ENCODE data around the gene ITGB1.
A peak's percentile ranks its signal among the peaks of the same experiment; 100 is the strongest.

ITGB1 gene

DNA sequence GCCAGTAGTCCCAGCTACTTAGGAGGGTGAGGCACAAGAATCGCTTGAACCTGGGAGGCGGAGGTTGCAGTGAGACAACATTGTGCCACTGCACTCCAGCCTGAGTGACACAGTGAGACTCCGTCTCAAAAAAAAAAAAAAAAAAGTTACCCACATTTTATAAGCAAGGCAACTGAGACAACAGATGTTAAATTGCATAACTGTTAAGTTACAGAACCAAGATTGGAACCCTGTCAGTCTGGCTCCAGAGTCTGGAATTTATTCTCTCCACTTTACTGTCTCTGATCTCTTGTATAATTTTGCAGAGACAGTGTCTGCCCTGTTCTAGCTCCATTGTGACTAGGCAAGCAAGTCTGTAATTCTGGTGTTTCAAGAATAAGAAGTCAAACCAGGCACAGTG lies 6.2 kb upstream of the ITGB1 start:
- Histone ChIP-seq H3K4me3 (no peak overlapping the region), H3K27ac (no peak overlapping the region)
- TF ChIP-seq, protein P1, sequence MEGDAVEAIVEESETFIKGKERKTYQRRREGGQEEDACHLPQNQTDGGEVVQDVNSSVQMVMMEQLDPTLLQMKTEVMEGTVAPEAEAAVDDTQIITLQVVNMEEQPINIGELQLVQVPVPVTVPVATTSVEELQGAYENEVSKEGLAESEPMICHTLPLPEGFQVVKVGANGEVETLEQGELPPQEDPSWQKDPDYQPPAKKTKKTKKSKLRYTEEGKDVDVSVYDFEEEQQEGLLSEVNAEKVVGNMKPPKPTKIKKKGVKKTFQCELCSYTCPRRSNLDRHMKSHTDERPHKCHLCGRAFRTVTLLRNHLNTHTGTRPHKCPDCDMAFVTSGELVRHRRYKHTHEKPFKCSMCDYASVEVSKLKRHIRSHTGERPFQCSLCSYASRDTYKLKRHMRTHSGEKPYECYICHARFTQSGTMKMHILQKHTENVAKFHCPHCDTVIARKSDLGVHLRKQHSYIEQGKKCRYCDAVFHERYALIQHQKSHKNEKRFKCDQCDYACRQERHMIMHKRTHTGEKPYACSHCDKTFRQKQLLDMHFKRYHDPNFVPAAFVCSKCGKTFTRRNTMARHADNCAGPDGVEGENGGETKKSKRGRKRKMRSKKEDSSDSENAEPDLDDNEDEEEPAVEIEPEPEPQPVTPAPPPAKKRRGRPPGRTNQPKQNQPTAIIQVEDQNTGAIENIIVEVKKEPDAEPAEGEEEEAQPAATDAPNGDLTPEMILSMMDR (IDR thresholded peaks at IDR 0.05) = no peak
- no peak for DNase-seq (ENCODE audit: low spot score)

DNA sequence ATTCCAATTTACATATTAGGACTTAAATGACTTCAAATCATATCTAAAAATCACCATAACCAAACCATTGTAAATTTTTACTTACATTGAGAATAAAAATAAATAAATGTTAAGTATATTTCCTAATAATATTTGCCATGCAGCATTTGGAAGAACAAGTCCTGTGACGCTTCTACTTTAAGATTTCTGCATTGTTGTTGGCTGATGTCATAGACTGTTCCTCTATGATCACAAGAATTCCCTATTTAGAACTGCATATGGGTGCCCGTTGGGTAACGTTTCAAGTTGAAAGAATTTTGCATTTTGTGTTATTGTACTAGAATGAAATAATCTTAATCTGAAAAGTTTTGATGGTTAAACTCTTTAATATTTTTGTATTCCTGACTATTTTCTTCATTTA lies 5.1 kb upstream of the ITGB1 start:
- Histone ChIP-seq H3K27ac (peak overlapping the region; percentile 79 to 93), H3K4me3 (no peak overlapping the region)
- TF ChIP-seq, protein P1 (IDR thresholded peaks at IDR 0.05) = no peak
- no peak for DNase-seq (ENCODE audit: low spot score)

DNA sequence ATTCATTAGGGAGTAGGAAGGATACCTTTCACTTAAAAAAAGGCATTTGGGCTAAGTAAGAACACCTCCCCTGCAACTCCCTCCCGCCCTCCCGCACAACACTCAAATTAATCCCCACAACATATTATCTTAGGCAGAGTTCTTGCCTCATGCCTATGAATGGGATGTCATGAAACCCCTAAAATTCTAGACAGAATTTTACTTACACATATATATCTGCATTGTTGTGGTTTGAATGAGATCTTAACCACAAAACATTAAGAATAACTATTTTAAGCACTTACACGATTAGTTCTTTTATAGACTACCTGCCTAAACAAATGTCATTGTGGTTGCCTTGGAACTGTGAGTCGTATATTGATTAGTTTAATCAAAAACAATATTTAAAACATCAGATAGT lies 4.5 kb upstream of the ITGB1 start:
- Histone ChIP-seq H3K27ac (peak overlapping the region; percentile 79 to 93), H3K4me3 (peak overlapping the region; percentile 30)
- no peak for DNase-seq (ENCODE audit: low spot score)
- TF ChIP-seq, protein P1 (IDR thresholded peaks at IDR 0.05) = no peak

DNA sequence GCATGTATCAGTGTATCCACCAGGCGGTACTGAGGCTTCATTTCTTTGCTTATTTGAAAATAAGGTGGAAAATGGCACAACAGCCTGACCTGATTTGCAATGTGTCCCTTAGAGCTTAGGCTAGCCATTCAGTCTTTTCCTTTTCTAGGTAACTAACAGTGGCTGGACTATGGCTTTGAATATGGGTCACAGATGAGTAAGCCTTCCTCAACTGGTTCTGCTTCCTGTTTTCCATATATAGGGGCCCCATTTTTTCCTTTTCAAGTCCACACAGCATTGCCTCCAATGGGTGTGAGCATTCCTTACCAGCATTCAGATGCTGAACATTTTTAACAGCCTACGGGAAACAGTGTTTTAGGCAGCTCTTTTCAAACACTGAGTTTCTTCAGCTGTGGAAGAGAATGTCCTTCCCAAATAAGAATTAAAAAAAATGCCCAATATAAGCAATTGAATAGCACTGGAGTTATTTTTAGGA lies 3.9 kb upstream of the ITGB1 start:
- TF ChIP-seq, protein P1 (IDR thresholded peaks at IDR 0.05) = no peak
- peak overlapping the region; percentile 30 for H3K4me3 ChIP-seq
- DNase-seq (ENCODE audit: low spot score) = no peak
- peak overlapping the region; percentile 79 to 93 for H3K27ac ChIP-seq

DNA sequence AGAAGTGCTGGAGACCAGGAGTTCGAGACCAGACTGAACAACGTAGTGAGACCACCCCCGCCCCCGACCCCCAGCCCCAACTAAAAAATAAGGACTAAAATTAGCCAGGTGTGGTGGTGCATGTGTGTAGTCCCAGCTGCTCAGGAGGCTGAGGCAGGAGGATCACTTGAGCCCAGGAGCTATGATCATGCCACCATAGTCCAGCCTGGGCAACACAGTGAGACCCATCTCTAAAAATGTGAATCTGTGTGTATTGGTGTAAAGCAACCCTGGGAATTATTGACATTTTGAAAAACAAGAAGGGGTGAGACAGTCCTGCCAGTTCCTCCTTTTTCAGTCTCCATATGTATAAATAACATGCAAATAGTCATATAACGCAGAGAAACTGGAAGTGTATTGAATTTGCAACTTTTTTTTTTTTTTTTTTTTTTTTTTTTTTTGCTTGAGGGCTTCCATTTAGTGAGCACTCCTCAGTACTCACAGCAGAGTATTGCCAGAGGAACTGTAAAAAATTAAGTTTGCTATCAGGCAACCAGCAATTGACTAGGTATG lies 3.4 kb upstream of the ITGB1 start:
- H3K27ac ChIP-seq = peak overlapping the region; percentile 79 to 93
- peak overlapping the region; percentile 30 for H3K4me3 ChIP-seq
- TF ChIP-seq, protein P1 (IDR thresholded peaks at IDR 0.05) = no peak
- DNase-seq (ENCODE audit: low spot score) = no peak

DNA sequence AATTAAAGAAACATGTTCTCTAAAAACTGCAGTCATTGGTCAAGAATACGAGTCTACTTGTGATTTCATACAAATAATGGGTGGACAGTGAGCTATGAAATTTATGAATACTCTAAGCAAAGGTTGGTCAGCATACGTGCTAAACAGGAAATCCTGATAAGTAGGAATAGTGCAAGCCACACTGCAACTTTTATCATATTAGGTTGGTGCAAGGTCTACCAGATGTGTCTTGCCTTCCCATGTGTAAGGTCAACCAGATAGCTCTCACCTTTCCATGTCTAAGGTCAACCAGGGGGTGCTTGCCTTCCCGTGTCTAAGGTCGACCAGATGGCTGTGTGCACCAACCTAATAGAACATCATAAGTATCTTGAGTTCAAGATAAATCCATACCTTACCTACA lies 2.0 kb upstream of the ITGB1 start:
- DNase-seq (ENCODE audit: low spot score) = no peak
- Histone ChIP-seq H3K27ac (peak overlapping the region; percentile 95 to 99), H3K4me3 (peak overlapping the region; percentile 97)
- TF ChIP-seq, protein P1 (IDR thresholded peaks at IDR 0.05) = no peak
